NCI-H1417 treated with DMSO at 0.1 percent for 48 hours (cell line): ENCODE results near the gene C22orf23.
"Not testable (repeated sequence)": the region's sequence is repeated elsewhere in the genome, so short reads cannot be mapped to it uniquely, and the experiment has no call there.

ENCODE experiments used
- DNase-seq: peaks from one replicate; lab custom pipeline; 2025; lab: John Stamatoyannopoulos, UW

The C22orf23 gene

GRCh38 chr22:37954686-37955085 lies 1.3 kb upstream of the C22orf23 start:
- no peak for DNase-seq

GRCh38 chr22:37953062-37953436 lies 352 bp downstream of the C22orf23 start:
- no peak for DNase-seq

GRCh38 chr22:37952629-37953028 lies 772 bp downstream of the C22orf23 start:
- not testable (repeated sequence) for DNase-seq

- no peak for DNase-seq
These were observed 2.1 kb downstream of the C22orf23 start for GRCh38 chr22:37951305-37951704.

GRCh38 chr22:37947142-37947795 lies 6.1 kb downstream of the C22orf23 start:
- DNase-seq = not testable (repeated sequence)

GRCh38 chr22:37944423-37944822 lies 9.0 kb downstream of the C22orf23 start:
- not testable (repeated sequence) for DNase-seq

GRCh38 chr22:37943825-37944198 lies 9.6 kb downstream of the C22orf23 start:
- DNase-seq = no peak

- DNase-seq = no peak
These were observed 10.1 kb downstream of the C22orf23 start for GRCh38 chr22:37943136-37943824.

GRCh38 chr22:37942133-37942532 lies 11.3 kb downstream of the C22orf23 start:
- no peak for DNase-seq

GRCh38 chr22:37940698-37941376 lies 12.6 kb downstream of the C22orf23 start:
- no peak for DNase-seq

- no peak for DNase-seq
These were observed 19.6 kb downstream of the C22orf23 start for GRCh38 chr22:37933711-37934376.

- no peak for DNase-seq
These were observed 20.4 kb downstream of the C22orf23 start for GRCh38 chr22:37932821-37933578.

GRCh38 chr22:37932401-37932800 lies 21.0 kb downstream of the C22orf23 start:
- no peak for DNase-seq

GRCh38 chr22:37931893-37932389 lies 21.5 kb downstream of the C22orf23 start:
- DNase-seq = no peak

GRCh38 chr22:37930952-37931440 lies 22.4 kb downstream of the C22orf23 start:
- DNase-seq = no peak

GRCh38 chr22:37930270-37930951 lies 23.0 kb downstream of the C22orf23 start:
- no peak for DNase-seq

GRCh38 chr22:37929390-37929789 lies 24.0 kb downstream of the C22orf23 start:
- DNase-seq = no peak

GRCh38 chr22:37927637-37927936 lies 25.8 kb downstream of the C22orf23 start:
- no peak for DNase-seq

GRCh38 chr22:37926771-37927636 lies 26.4 kb downstream of the C22orf23 start:
- no peak for DNase-seq

- no peak for DNase-seq
These were observed 27.0 kb downstream of the C22orf23 start for GRCh38 chr22:37926358-37926757.
